HG03520 (cell line): Measurements from ENCODE around the gene PPP1R15A.
A peak's percentile ranks its signal among the peaks of the same experiment; 100 is the strongest.
"Not testable (repeated sequence)": the region's sequence is repeated elsewhere in the genome, so short reads cannot be mapped to it uniquely, and the experiment has no call there.

Source experiments
- ATAC-seq: cut with Tn5 transposase; IDR thresholded peaks from one replicate; pipeline ENCODE4 v1.9.1; 2021; ENCODE audit warnings: mild to moderate bottlenecking, moderate library complexity; ENCODE audit not compliant: unreplicated experiment

PPP1R15A gene

GRCh38 chr19:48872182-48872883 is at the start of gene PPP1R15A:
PPP1R15A (plus strand) TSS chr19:48872421; CDS start chr19:48873234, 813 bp downstream.
- ATAC-seq: peak; percentile 46

- no peak for ATAC-seq
Measured at GRCh38 chr19:48822514-48822913, 49.7 kb upstream of the PPP1R15A start.

- ATAC-seq: no peak
Measured at GRCh38 chr19:48826606-48827020, 45.6 kb upstream of the PPP1R15A start.

- ATAC-seq: no peak
Measured at GRCh38 chr19:48830088-48830487, 42.1 kb upstream of the PPP1R15A start.

GRCh38 chr19:48830965-48831364 is 41.3 kb upstream of the PPP1R15A start:
- ATAC-seq: no peak

GRCh38 chr19:48833049-48833448 is 39.2 kb upstream of the PPP1R15A start:
- ATAC-seq: no peak

GRCh38 chr19:48833977-48834376 is 38.2 kb upstream of the PPP1R15A start:
- no peak for ATAC-seq

GRCh38 chr19:48835734-48836088 is 36.5 kb upstream of the PPP1R15A start:
- peak; percentile 63 for ATAC-seq

- ATAC-seq: peak; percentile 9
Measured at GRCh38 chr19:48836089-48837017, 35.9 kb upstream of the PPP1R15A start, which contains the start of gene HSD17B14. HSD17B14 (minus strand) TSS chr19:48836491; CDS start chr19:48836411, 80 bp downstream.

GRCh38 chr19:48837051-48837524 is 35.1 kb upstream of the PPP1R15A start:
- peak; percentile 63 for ATAC-seq

GRCh38 chr19:48837687-48838086 is 34.5 kb upstream of the PPP1R15A start:
- no peak for ATAC-seq

- no peak for ATAC-seq
Measured at GRCh38 chr19:48841047-48841446, 31.2 kb upstream of the PPP1R15A start.

GRCh38 chr19:48841571-48841970 is 30.6 kb upstream of the PPP1R15A start:
- no peak for ATAC-seq

GRCh38 chr19:48842789-48843162 is 29.4 kb upstream of the PPP1R15A start:
- no peak for ATAC-seq

- no peak for ATAC-seq
Measured at GRCh38 chr19:48844472-48844871, 27.7 kb upstream of the PPP1R15A start.

GRCh38 chr19:48845384-48845783 is 26.8 kb upstream of the PPP1R15A start:
- ATAC-seq: no peak

- ATAC-seq: not testable (repeated sequence)
Measured at GRCh38 chr19:48846659-48847058, 25.6 kb upstream of the PPP1R15A start.

- no peak for ATAC-seq
Measured at GRCh38 chr19:48852292-48852691, 19.9 kb upstream of the PPP1R15A start.

- ATAC-seq: no peak
Measured at GRCh38 chr19:48853483-48853882, 18.7 kb upstream of the PPP1R15A start.

- ATAC-seq: no peak
Measured at GRCh38 chr19:48854103-48854502, 18.1 kb upstream of the PPP1R15A start.

- ATAC-seq: no peak
Measured at GRCh38 chr19:48856921-48857320, 15.3 kb upstream of the PPP1R15A start.
